T-cell (primary cell): ENCODE data around the gene CALU. TPM values are rescaled to one million over a fixed set of nuclear protein-coding genes. Genes with fewer than 3 reads are reported as not detected.

Experiments
- ATAC-seq, 4 experiments: fragments of 200-7000 bp in 3 of 4; fragments of 150-1000 bp in 1 of 4; cut with Tn5 transposase; replicated peaks in 1 of 4; 1 replicate in 3 of 4; 2 replicates in 1 of 4; pipeline ENCODE4 v1.10.0; 2021; ENCODE audit warnings: moderate library complexity in 3 of 4, mild to moderate bottlenecking in 2 of 4, moderate number of reproducible peaks in 1 of 4
- CTCF ChIA-PET, 2 donors: fragments of 300-600 bp; sonication (Branson Sonifier 250); formaldehyde crosslinking; loops; one replicate each; lab custom pipeline; 2022; ENCODE audit warnings: antibody characterized with exemption in 2 of 2; lab: Charles Lee
- POLR2A ChIA-PET, 2 donors: fragments of 300-600 bp; sonication (Branson Sonifier 250); formaldehyde crosslinking; loops; one replicate each; lab custom pipeline; 2022; ENCODE audit warnings: antibody characterized with exemption in 2 of 2; lab: Charles Lee
- DNase-seq, 35 experiments: peaks; one replicate each; pipeline versions ENCODE4 v3.0.0 to v3.0.0-alpha.2; 2013 to 2023
- H3K27ac ChIP-seq: one replicate; pipeline ENCODE4 v1.5.1; 2013; ENCODE audit warnings: low read length
- H3K27me3 ChIP-seq, 2 experiments: replicated peaks in 1 of 2; 1 replicate in 1 of 2; 2 replicates in 1 of 2; pipeline versions ENCODE4 v1.6.1 to v1.7.0; 2013; ENCODE audit warnings: low read length in 1 of 2, mixed read lengths in 1 of 2; ENCODE audit not compliant: control insufficient read depth in 2 of 2, insufficient read depth in 2 of 2; ENCODE audit errors: extremely low read depth in 1 of 2
- H3K36me3 ChIP-seq, 2 donors: 1 replicate in 1 of 2; 2 replicates in 1 of 2; pipeline versions ENCODE4 v1.6.1 to v1.7.0; 2013; ENCODE audit warnings: low read length in 1 of 2; ENCODE audit not compliant: control insufficient read depth in 2 of 2, insufficient read depth in 1 of 2; ENCODE audit errors: extremely low read depth in 1 of 2
- H3K4me1 ChIP-seq, 2 experiments: 1 replicate in 1 of 2; 2 replicates in 1 of 2; pipeline versions ENCODE4 v1.6.1 to v1.7.0; 2013; ENCODE audit warnings: low read length in 2 of 2, mixed read lengths in 1 of 2; ENCODE audit not compliant: insufficient read depth in 2 of 2, control insufficient read depth in 1 of 2; ENCODE audit errors: extremely low read depth in 1 of 2
- H3K4me3 ChIP-seq, 2 donors: 1 replicate in 1 of 2; 2 replicates in 1 of 2; pipeline versions ENCODE4 v1.5.1 to v1.7.0; 2013; ENCODE audit warnings: mild to moderate bottlenecking in 2 of 2, low read length in 1 of 2, moderate library complexity in 1 of 2; ENCODE audit not compliant: control insufficient read depth in 1 of 2; ENCODE audit errors: extremely low read depth in 1 of 2
- H3K9me3 ChIP-seq: 2 replicates; pipeline ENCODE4 v1.7.0; 2013
- H3K27ac Mint-ChIP-seq, 2 donors: one replicate each; pipeline ENCODE4 v1.8.0; 2020 to 2021; ENCODE audit warnings: mild to moderate bottlenecking in 2 of 2, mixed read lengths in 2 of 2
- H3K27me3 Mint-ChIP-seq, 2 donors: one replicate each; pipeline ENCODE4 v1.8.0; 2021 to 2022; ENCODE audit warnings: mixed read lengths in 2 of 2
- H3K36me3 Mint-ChIP-seq: one replicate; pipeline ENCODE4 v1.8.0; 2021; ENCODE audit warnings: mixed read lengths
- H3K4me1 Mint-ChIP-seq, 3 donors: one replicate each; pipeline ENCODE4 v1.8.0; 2020 to 2022; ENCODE audit warnings: mixed read lengths in 3 of 3, mild to moderate bottlenecking in 1 of 3
- H3K4me3 Mint-ChIP-seq, 3 donors: one replicate each; pipeline ENCODE4 v1.8.0; 2020 to 2022; ENCODE audit warnings: mild to moderate bottlenecking in 3 of 3, mixed read lengths in 3 of 3, moderate library complexity in 3 of 3
- H3K9me3 Mint-ChIP-seq, 3 donors: one replicate each; pipeline ENCODE4 v1.8.0; 2020 to 2022; ENCODE audit warnings: mixed read lengths in 3 of 3
- WGBS: methylation state at CpG from one replicate; pipeline ENCODE4 v1.1.5; 2013; ENCODE audit warnings: missing lambda C conversion rate; ENCODE audit not compliant: insufficient coverage; 5-methylcytosine and 5-hydroxymethylcytosine counted together
- total RNA-seq, 35 experiments: library from RNA in 6 of 35; stranded (reverse) in 6 of 35; fragments of 120-200 nt in 1 of 35; gene quantifications; one replicate each; pipeline versions ENCODE4 v1.2.1 to v1.2.4 and lab custom pipeline; 2013 to 2026

CALU gene
- total RNA-seq, 5 donors from 2014 or later (not counting 1 experiment from before 2014, with no cell fraction given): 15.8 to 23.4 (median 16.7) TPM

DNA sequence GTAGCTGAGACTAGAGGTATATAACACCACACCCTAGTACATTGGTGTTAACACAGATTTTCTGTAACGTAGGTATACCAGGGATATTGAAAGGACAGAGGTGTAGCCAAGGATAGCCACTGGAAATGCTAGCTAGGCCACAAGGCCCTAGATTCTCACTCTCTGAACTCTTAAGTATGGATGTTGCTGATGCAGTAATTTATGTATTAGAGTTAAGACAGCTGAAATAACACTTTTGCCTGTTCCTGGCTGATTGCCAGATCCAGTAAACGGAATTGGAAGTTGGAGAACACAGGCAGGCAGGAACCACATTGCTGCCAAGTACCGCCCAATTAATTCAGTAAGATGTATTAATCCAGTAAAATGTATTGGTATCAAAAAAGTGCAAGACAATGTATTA is 1.8 kb downstream of the CALU start:
- peak overlapping the region in 1 of 2 donors; percentile 52 for H3K27ac Mint-ChIP-seq
- ChIA-PET CTCF (interaction anchor here (1.0 to 1.4 kb wide), 2 partner anchors 16 to 143 kb away, joined by 3 read pairs; no protein-coding TSS in a partner anchor), POLR2A (interaction anchor here in 1 of 2 donors (0.8 kb wide), 1 partner anchor 24 kb away, joined by 3 read pairs; no protein-coding TSS in a partner anchor)
- DNase-seq (no peak), ATAC-seq (no peak)
- 93% methylated on average over 2 of the region's 3 CpGs for WGBS
- no peak overlapping the region for H3K27ac ChIP-seq
- H3K4me3 ChIP-seq: no peak overlapping the region
- no peaks in the 10 kb centered on the region for H3K27me3 ChIP-seq
- H3K36me3 ChIP-seq: peaks cover 0 to 2% of the 10 kb centered on the region in 2 donors
- no peaks in the 10 kb centered on the region for H3K27me3 Mint-ChIP-seq
- H3K4me1 Mint-ChIP-seq: peaks cover 46 to 62% (median 59%) of the 10 kb centered on the region in 3 donors
- peak overlapping the region in 1 of 3 donors; percentile 13 for H3K4me3 Mint-ChIP-seq
- H3K4me1 ChIP-seq: peaks cover 20 to 23% of the 10 kb centered on the region in 2 experiments
- no peaks in the 10 kb centered on the region for H3K9me3 Mint-ChIP-seq
- no peaks in the 10 kb centered on the region for H3K9me3 ChIP-seq
- peaks cover 4% of the 10 kb centered on the region for H3K36me3 Mint-ChIP-seq

- H3K9me3 ChIP-seq: no peaks in the 10 kb centered on the region
- DNase-seq (no peak), ATAC-seq (no peak)
- no peaks in the 10 kb centered on the region for H3K9me3 Mint-ChIP-seq
- H3K27ac Mint-ChIP-seq: peak overlapping the region in 1 of 2 donors; percentile 52
- H3K4me1 Mint-ChIP-seq: peaks cover 46 to 62% (median 57%) of the 10 kb centered on the region in 3 donors
- no peak overlapping the region for H3K27ac ChIP-seq
- no peak overlapping the region for H3K4me3 Mint-ChIP-seq
- no peaks in the 10 kb centered on the region for H3K27me3 Mint-ChIP-seq
- peaks cover 0 to 2% of the 10 kb centered on the region in 2 donors for H3K36me3 ChIP-seq
- no peak overlapping the region for H3K4me3 ChIP-seq
- peaks cover 20 to 23% of the 10 kb centered on the region in 2 experiments for H3K4me1 ChIP-seq
- no peaks in the 10 kb centered on the region for H3K27me3 ChIP-seq
- POLR2A ChIA-PET: interaction anchor here in 1 of 2 donors (0.6 to 0.8 kb wide), 2 partner anchors 15 to 24 kb away, joined by 3 read pairs; no protein-coding TSS in a partner anchor
- peaks cover 4% of the 10 kb centered on the region for H3K36me3 Mint-ChIP-seq
- no CpG with 5 or more reads among the region's 3 CpGs for WGBS
- CTCF ChIA-PET: interaction anchor here in 1 of 2 donors (0.6 kb wide), 1 partner anchor 267 kb away, joined by 3 read pairs; no protein-coding TSS in a partner anchor
These were observed 2.3 kb downstream of the CALU start for GRCh38 chr7:128741491-128741890.

GRCh38 chr7:128742206-128742605 is 3.0 kb downstream of the CALU start:
- Histone ChIP-seq H3K9me3 (no peaks in the 10 kb centered on the region), H3K36me3 (peaks cover 0 to 4% of the 10 kb centered on the region in 2 donors), H3K27ac (no peak overlapping the region), H3K4me1 (peaks cover 20 to 23% of the 10 kb centered on the region in 2 experiments), H3K27me3 (no peaks in the 10 kb centered on the region), H3K4me3 (no peak overlapping the region)
- CTCF ChIA-PET: no interaction called here
- Mint-ChIP-seq H3K9me3 (no peaks in the 10 kb centered on the region), H3K4me3 (no peak overlapping the region), H3K36me3 (peaks cover 4% of the 10 kb centered on the region), H3K27ac (no peak overlapping the region), H3K27me3 (no peaks in the 10 kb centered on the region), H3K4me1 (peaks cover 49 to 62% (median 60%) of the 10 kb centered on the region in 3 donors)
- no peak for ATAC-seq
- no peak for DNase-seq
- WGBS: 100% methylated on average over 1 of the region's 4 CpGs
- POLR2A ChIA-PET: interaction anchor here in 1 of 2 donors (0.6 kb wide), 1 partner anchor 207 kb away, joined by 4 read pairs; no protein-coding TSS in a partner anchor

- 100% methylated on average over 1 of the region's 7 CpGs for WGBS
- peaks cover 52 to 63% (median 58%) of the 10 kb centered on the region in 3 donors for H3K4me1 Mint-ChIP-seq
- no peak for DNase-seq
- peaks cover 0 to 13% of the 10 kb centered on the region in 2 donors for H3K36me3 ChIP-seq
- H3K27ac Mint-ChIP-seq: no peak overlapping the region
- H3K4me1 ChIP-seq: peaks cover 20 to 22% of the 10 kb centered on the region in 2 experiments
- H3K4me3 Mint-ChIP-seq: no peak overlapping the region
- ChIA-PET CTCF (interaction anchor here in 1 of 2 donors (0.7 kb wide), 1 partner anchor 13 kb away, joined by 5 read pairs; no protein-coding TSS in a partner anchor), POLR2A (no interaction called here)
- H3K27ac ChIP-seq: no peak overlapping the region
- ATAC-seq: no peak
- H3K9me3 ChIP-seq: no peaks in the 10 kb centered on the region
- no peaks in the 10 kb centered on the region for H3K27me3 ChIP-seq
- H3K36me3 Mint-ChIP-seq: peaks cover 4% of the 10 kb centered on the region
- H3K9me3 Mint-ChIP-seq: no peaks in the 10 kb centered on the region
- H3K27me3 Mint-ChIP-seq: no peaks in the 10 kb centered on the region
- no peak overlapping the region for H3K4me3 ChIP-seq
These were observed 4.1 kb downstream of the CALU start for GRCh38 chr7:128743112-128743772.

DNA sequence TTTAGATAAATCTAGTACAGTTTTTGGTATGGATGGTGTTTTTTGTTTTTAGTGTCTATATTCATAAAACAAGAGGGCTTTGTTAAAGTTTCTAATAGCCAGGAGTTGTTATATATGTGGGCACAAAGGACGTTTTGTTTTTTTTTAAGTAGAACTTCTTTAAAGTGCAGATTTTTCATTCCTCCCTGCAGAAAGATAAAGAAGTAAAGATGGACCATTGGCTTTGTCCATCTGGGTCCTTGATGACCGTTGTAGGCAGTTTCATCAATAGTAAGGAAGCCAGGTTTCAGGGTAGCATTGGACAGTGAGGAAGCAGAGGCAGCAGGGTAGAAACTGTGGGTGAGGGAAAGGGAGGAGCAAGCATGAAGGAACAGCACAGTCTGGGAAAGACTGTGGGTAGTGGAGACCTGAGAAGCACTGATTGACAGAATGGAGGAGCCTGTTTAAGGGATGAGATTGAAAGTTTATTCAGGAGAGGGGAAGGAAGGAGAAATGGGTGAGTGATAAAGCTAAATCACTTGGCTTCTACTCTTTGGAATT is 5.3 kb downstream of the CALU start:
- H3K4me3 ChIP-seq: no peak overlapping the region
- DNase-seq: no peak
- H3K4me1 ChIP-seq: peaks cover 16 to 17% of the 10 kb centered on the region in 2 experiments
- WGBS: 55% methylated on average over 1 of the region's 2 CpGs
- ATAC-seq: no peak
- POLR2A ChIA-PET: no interaction called here
- Mint-ChIP-seq H3K27me3 (no peaks in the 10 kb centered on the region), H3K4me1 (peaks cover 46 to 60% (median 51%) of the 10 kb centered on the region in 3 donors), H3K9me3 (no peaks in the 10 kb centered on the region), H3K36me3 (peaks cover 14% of the 10 kb centered on the region), H3K4me3 (no peak overlapping the region), H3K27ac (peak overlapping the region in 1 of 2 donors; percentile 7)
- H3K9me3 ChIP-seq: no peaks in the 10 kb centered on the region
- no peaks in the 10 kb centered on the region for H3K27me3 ChIP-seq
- no peak overlapping the region for H3K27ac ChIP-seq
- CTCF ChIA-PET: no interaction called here
- peaks cover 3 to 24% of the 10 kb centered on the region in 2 donors for H3K36me3 ChIP-seq

GRCh38 chr7:128745706-128746105 is 6.5 kb downstream of the CALU start:
- no peaks in the 10 kb centered on the region for H3K27me3 ChIP-seq
- no peak overlapping the region for H3K4me3 Mint-ChIP-seq
- no peak for ATAC-seq
- peaks cover 36 to 50% (median 40%) of the 10 kb centered on the region in 3 donors for H3K4me1 Mint-ChIP-seq
- H3K36me3 ChIP-seq: peaks cover 3 to 32% of the 10 kb centered on the region in 2 donors
- peaks cover 20% of the 10 kb centered on the region for H3K36me3 Mint-ChIP-seq
- H3K4me3 ChIP-seq: no peak overlapping the region
- CTCF ChIA-PET: interaction anchor here in 1 of 2 donors (0.6 kb wide), 1 partner anchor 1078 kb away, joined by 7 read pairs; no protein-coding TSS in a partner anchor
- no CpG with 5 or more reads among the region's 1 CpG for WGBS
- no peaks in the 10 kb centered on the region for H3K9me3 Mint-ChIP-seq
- peaks cover 5 to 7% of the 10 kb centered on the region in 2 experiments for H3K4me1 ChIP-seq
- no peak overlapping the region for H3K27ac Mint-ChIP-seq
- no peaks in the 10 kb centered on the region for H3K27me3 Mint-ChIP-seq
- DNase-seq: no peak
- POLR2A ChIA-PET: interaction anchor here in 1 of 2 donors (0.7 kb wide), 1 partner anchor 748 kb away, joined by 4 read pairs; no protein-coding TSS in a partner anchor
- H3K27ac ChIP-seq: no peak overlapping the region
- no peaks in the 10 kb centered on the region for H3K9me3 ChIP-seq
